Measurements from ENCODE around the gene SVOPL.

SVOPL gene

DNA sequence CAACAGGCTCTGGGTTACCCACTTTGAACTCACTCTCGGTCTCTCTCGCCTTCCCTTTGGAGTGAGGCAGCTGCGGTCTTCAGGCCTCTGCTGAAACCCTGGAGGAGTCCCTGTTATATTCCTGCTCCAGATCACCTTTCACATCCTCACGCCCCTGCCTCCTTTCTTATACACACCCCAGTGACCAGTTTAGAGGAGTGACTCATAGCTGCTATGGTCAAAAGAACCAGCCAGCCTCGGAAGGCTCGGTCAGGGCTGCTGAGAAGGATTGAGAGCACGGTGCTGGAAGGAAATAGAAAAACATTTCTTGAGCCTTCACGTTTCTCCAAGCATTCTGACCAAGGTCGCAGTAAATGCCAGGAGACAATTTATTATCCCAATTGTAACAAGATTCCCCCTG is 28.3 kb upstream of the SVOPL start:
- H3K9ac ChIP-seq (ENCODE audit: low read length) = no peak overlapping the region
- H3K4me1 ChIP-seq (ENCODE audit: insufficient read depth, low read length) = no peaks in the 10 kb centered on the region
- H3K27ac ChIP-seq (ENCODE audit: low read depth, low read length) = no peak overlapping the region
- no peaks in the 10 kb centered on the region for H3K9me3 ChIP-seq (ENCODE audit: low read length)
- H3K4me3 ChIP-seq (ENCODE audit: low read depth in 1 of 2, low read length in 2 of 2) = no peak overlapping the region
- H3K36me3 ChIP-seq (ENCODE audit: insufficient read depth, low read length) = no peaks in the 10 kb centered on the region
- H3K27me3 ChIP-seq (ENCODE audit: control insufficient read depth in 1 of 2, insufficient read depth in 2 of 2, low read length in 2 of 2) = no peaks in the 10 kb centered on the region

GRCh38 chr7:138727336-138728099 is 26.4 kb upstream of the SVOPL start:
- no peak overlapping the region for H3K4me3 ChIP-seq (ENCODE audit: low read depth in 1 of 2, low read length in 2 of 2)
- H3K9me3 ChIP-seq (ENCODE audit: low read length) = no peaks in the 10 kb centered on the region
- H3K4me1 ChIP-seq (ENCODE audit: insufficient read depth, low read length) = no peaks in the 10 kb centered on the region
- no peak overlapping the region for H3K9ac ChIP-seq (ENCODE audit: low read length)
- H3K27me3 ChIP-seq (ENCODE audit: control insufficient read depth in 1 of 2, insufficient read depth in 2 of 2, low read length in 2 of 2) = no peaks in the 10 kb centered on the region
- H3K27ac ChIP-seq (ENCODE audit: low read depth, low read length) = no peak overlapping the region
- H3K36me3 ChIP-seq (ENCODE audit: insufficient read depth, low read length) = no peaks in the 10 kb centered on the region

GRCh38 chr7:138726288-138726687 is 25.1 kb upstream of the SVOPL start:
- H3K9ac ChIP-seq (ENCODE audit: low read length) = no peak overlapping the region
- H3K4me1 ChIP-seq (ENCODE audit: insufficient read depth, low read length) = no peaks in the 10 kb centered on the region
- no peaks in the 10 kb centered on the region for H3K9me3 ChIP-seq (ENCODE audit: low read length)
- H3K4me3 ChIP-seq (ENCODE audit: low read depth in 1 of 2, low read length in 2 of 2) = no peak overlapping the region
- no peaks in the 10 kb centered on the region for H3K36me3 ChIP-seq (ENCODE audit: insufficient read depth, low read length)
- H3K27ac ChIP-seq (ENCODE audit: low read depth, low read length) = no peak overlapping the region
- H3K27me3 ChIP-seq (ENCODE audit: control insufficient read depth in 1 of 2, insufficient read depth in 2 of 2, low read length in 2 of 2) = no peaks in the 10 kb centered on the region

DNA sequence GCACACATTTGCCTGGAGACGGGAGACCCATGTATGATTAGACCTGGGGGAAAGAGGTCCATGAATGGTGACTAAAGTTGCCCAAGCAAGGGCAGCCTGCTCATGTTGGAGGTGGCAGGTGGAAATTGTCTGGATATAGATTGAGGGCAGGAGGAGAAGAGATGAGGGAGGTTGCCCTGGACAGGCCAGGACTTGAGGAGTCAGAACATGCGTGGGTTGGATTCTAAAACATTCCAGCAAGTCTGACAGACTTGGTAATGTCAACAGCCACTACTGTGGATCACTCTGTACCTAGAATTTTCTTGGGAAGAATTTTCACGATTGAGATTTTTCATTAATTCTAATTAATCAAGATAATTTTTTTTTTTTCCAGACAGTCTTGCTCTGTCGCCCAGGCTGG is 19.1 kb upstream of the SVOPL start:
- Histone ChIP-seq H3K36me3 (ENCODE audit: insufficient read depth, low read length) (no peaks in the 10 kb centered on the region), H3K9ac (ENCODE audit: low read length) (no peak overlapping the region), H3K27ac (ENCODE audit: low read depth, low read length) (no peak overlapping the region), H3K4me1 (ENCODE audit: insufficient read depth, low read length) (no peaks in the 10 kb centered on the region), H3K9me3 (ENCODE audit: low read length) (no peaks in the 10 kb centered on the region), H3K27me3 (ENCODE audit: control insufficient read depth in 1 of 2, insufficient read depth in 2 of 2, low read length in 2 of 2) (no peaks in the 10 kb centered on the region), H3K4me3 (ENCODE audit: low read depth in 1 of 2, low read length in 2 of 2) (no peak overlapping the region)

DNA sequence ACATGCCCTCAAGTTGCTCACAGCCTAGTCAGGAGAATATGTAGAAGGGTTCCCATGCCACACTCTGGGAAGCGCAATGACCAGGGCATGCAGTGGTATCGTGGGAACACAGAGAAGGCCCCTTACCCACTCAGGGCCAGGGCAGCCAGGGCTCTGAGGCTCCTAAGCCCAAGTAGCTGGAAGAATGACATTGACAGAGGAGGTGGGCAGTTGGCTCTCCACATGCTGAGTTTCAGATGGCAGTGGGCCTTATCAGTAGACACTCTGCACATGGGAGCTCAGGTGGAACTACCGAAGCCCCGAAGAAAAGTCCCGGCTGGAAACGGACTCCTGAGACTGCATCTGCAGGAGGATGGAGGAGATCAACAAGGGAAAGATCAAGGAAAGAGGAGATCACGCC is 15.7 kb upstream of the SVOPL start:
- Histone ChIP-seq H3K9me3 (ENCODE audit: low read length) (no peaks in the 10 kb centered on the region), H3K36me3 (ENCODE audit: insufficient read depth, low read length) (no peaks in the 10 kb centered on the region), H3K4me3 (ENCODE audit: low read depth in 1 of 2, low read length in 2 of 2) (no peak overlapping the region), H3K27ac (ENCODE audit: low read depth, low read length) (no peak overlapping the region), H3K9ac (ENCODE audit: low read length) (no peak overlapping the region), H3K27me3 (ENCODE audit: control insufficient read depth in 1 of 2, insufficient read depth in 2 of 2, low read length in 2 of 2) (no peaks in the 10 kb centered on the region), H3K4me1 (ENCODE audit: insufficient read depth, low read length) (no peaks in the 10 kb centered on the region)

GRCh38 chr7:138713191-138713590 is 12.0 kb upstream of the SVOPL start:
- Histone ChIP-seq H3K9me3 (ENCODE audit: low read length) (no peaks in the 10 kb centered on the region), H3K4me1 (ENCODE audit: insufficient read depth, low read length) (no peaks in the 10 kb centered on the region), H3K27me3 (ENCODE audit: control insufficient read depth in 1 of 2, insufficient read depth in 2 of 2, low read length in 2 of 2) (no peaks in the 10 kb centered on the region), H3K9ac (ENCODE audit: low read length) (no peak overlapping the region), H3K4me3 (ENCODE audit: low read depth in 1 of 2, low read length in 2 of 2) (no peak overlapping the region), H3K27ac (ENCODE audit: low read depth, low read length) (no peak overlapping the region), H3K36me3 (ENCODE audit: insufficient read depth, low read length) (no peaks in the 10 kb centered on the region)

DNA sequence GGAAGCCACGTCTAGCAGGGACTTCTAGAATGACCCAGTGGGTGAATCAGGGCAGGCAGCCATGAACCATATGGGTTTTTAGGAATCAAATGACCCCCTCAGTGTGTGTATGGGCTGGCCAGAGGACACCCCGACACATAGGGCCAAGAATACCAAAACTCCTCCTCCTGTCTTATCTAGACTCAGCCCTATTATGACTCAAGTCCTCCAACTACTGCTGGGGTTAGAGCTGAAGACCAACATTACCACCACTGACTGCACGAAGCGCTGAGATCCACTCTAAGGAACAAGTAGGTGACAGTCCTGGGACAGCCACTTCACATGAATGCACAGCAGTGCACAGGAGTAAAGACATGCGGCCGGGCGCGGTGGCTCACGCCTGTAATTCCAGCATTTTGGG is 11.5 kb upstream of the SVOPL start:
- no peak overlapping the region for H3K9ac ChIP-seq (ENCODE audit: low read length)
- H3K4me3 ChIP-seq (ENCODE audit: low read depth in 1 of 2, low read length in 2 of 2) = no peak overlapping the region
- no peaks in the 10 kb centered on the region for H3K4me1 ChIP-seq (ENCODE audit: insufficient read depth, low read length)
- H3K9me3 ChIP-seq (ENCODE audit: low read length) = no peaks in the 10 kb centered on the region
- no peaks in the 10 kb centered on the region for H3K27me3 ChIP-seq (ENCODE audit: control insufficient read depth in 1 of 2, insufficient read depth in 2 of 2, low read length in 2 of 2)
- no peak overlapping the region for H3K27ac ChIP-seq (ENCODE audit: low read depth, low read length)
- no peaks in the 10 kb centered on the region for H3K36me3 ChIP-seq (ENCODE audit: insufficient read depth, low read length)

GRCh38 chr7:138710536-138711385 is 9.6 kb upstream of the SVOPL start:
- H3K27ac ChIP-seq (ENCODE audit: low read depth, low read length) = no peak overlapping the region
- no peaks in the 10 kb centered on the region for H3K36me3 ChIP-seq (ENCODE audit: insufficient read depth, low read length)
- no peaks in the 10 kb centered on the region for H3K9me3 ChIP-seq (ENCODE audit: low read length)
- no peak overlapping the region for H3K9ac ChIP-seq (ENCODE audit: low read length)
- H3K4me1 ChIP-seq (ENCODE audit: insufficient read depth, low read length) = no peaks in the 10 kb centered on the region
- no peaks in the 10 kb centered on the region for H3K27me3 ChIP-seq (ENCODE audit: control insufficient read depth in 1 of 2, insufficient read depth in 2 of 2, low read length in 2 of 2)
- H3K4me3 ChIP-seq (ENCODE audit: low read depth in 1 of 2, low read length in 2 of 2) = no peak overlapping the region

DNA sequence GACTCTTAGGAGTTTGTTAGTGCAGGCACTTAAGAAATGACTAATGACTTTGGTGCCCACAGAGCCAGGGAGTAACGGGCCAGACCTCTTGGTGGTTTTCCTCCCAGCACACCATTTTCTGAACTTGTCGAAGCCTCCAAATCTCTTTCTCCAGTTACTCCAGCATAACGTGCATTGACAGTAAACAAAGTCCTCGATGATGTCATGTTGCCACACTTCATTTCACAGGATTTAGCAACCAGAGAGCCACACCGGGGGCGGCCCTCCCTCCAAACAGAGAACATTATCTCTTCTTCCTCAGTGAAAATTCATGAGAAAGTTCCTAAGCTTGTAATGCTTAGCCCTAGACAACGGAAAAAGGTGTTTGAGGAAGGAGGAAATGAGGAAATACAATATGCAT is 4.0 kb upstream of the SVOPL start:
- H3K36me3 ChIP-seq (ENCODE audit: insufficient read depth, low read length) = no peaks in the 10 kb centered on the region

GRCh38 chr7:138701537-138701923 is 368 bp upstream of the SVOPL start:
- Histone ChIP-seq H3K27ac (ENCODE audit: low read depth, low read length) (no peak overlapping the region), H3K9ac (ENCODE audit: low read length) (no peak overlapping the region), H3K4me1 (ENCODE audit: insufficient read depth, low read length) (no peaks in the 10 kb centered on the region)

More for the DNA sequence above, 4.0 kb upstream of the SVOPL start:
- Histone ChIP-seq H3K4me1 (ENCODE audit: insufficient read depth, low read length) (no peaks in the 10 kb centered on the region), H3K27ac (ENCODE audit: low read depth, low read length) (no peak overlapping the region), H3K4me3 (ENCODE audit: low read depth in 1 of 2, low read length in 2 of 2) (no peak overlapping the region), H3K9me3 (ENCODE audit: low read length) (no peaks in the 10 kb centered on the region), H3K27me3 (ENCODE audit: control insufficient read depth in 1 of 2, insufficient read depth in 2 of 2, low read length in 2 of 2) (no peaks in the 10 kb centered on the region), H3K9ac (ENCODE audit: low read length) (no peak overlapping the region)

GRCh38 chr7:138699661-138700060 is 1.5 kb downstream of the SVOPL start:
- Histone ChIP-seq H3K27ac (ENCODE audit: low read depth, low read length) (no peak overlapping the region), H3K36me3 (ENCODE audit: insufficient read depth, low read length) (no peaks in the 10 kb centered on the region), H3K27me3 (ENCODE audit: control insufficient read depth in 1 of 2, insufficient read depth in 2 of 2, low read length in 2 of 2) (no peaks in the 10 kb centered on the region), H3K4me1 (ENCODE audit: insufficient read depth, low read length) (no peaks in the 10 kb centered on the region), H3K4me3 (ENCODE audit: low read depth in 1 of 2, low read length in 2 of 2) (no peak overlapping the region), H3K9ac (ENCODE audit: low read length) (no peak overlapping the region), H3K9me3 (ENCODE audit: low read length) (no peaks in the 10 kb centered on the region)

More at GRCh38 chr7:138701537-138701923, 368 bp upstream of the SVOPL start:
- no peak overlapping the region for H3K4me3 ChIP-seq (ENCODE audit: low read depth in 1 of 2, low read length in 2 of 2)
- H3K27me3 ChIP-seq (ENCODE audit: control insufficient read depth in 1 of 2, insufficient read depth in 2 of 2, low read length in 2 of 2) = no peaks in the 10 kb centered on the region
- H3K9me3 ChIP-seq (ENCODE audit: low read length) = no peaks in the 10 kb centered on the region
- no peaks in the 10 kb centered on the region for H3K36me3 ChIP-seq (ENCODE audit: insufficient read depth, low read length)

Measured in muscle layer of colon (tissue), 2 donors.